NB4 (cell line): ENCODE data around the gene LIME1.

Source experiments
- DNase-seq: peaks from one replicate; pipeline ENCODE4 v3.0.0; 2010; ENCODE audit warnings: low read depth
- H3K4me3 ChIP-seq: one replicate; pipeline ENCODE4 v1.5.1; 2011; ENCODE audit warnings: mild to moderate bottlenecking, low read depth, low read length, moderate library complexity
- MYC ChIP-seq: IDR thresholded peaks from 2 replicates; pipeline ENCODE4 v1.6.1; 2011; ENCODE audit warnings: low read depth, low read length
- POLR2A ChIP-seq: IDR thresholded peaks from 2 replicates; pipeline ENCODE4 v1.6.1; 2011; ENCODE audit warnings: mild to moderate bottlenecking; ENCODE audit not compliant: insufficient read length; ENCODE audit errors: extremely low read depth
- TF ChIP-seq, protein P1 (sequence below): IDR thresholded peaks from one replicate; pipeline ENCODE4 v1.5.1; 2012; ENCODE audit warnings: low read depth, low read length
- TF ChIP-seq, protein P2 (sequence below): IDR thresholded peaks from 2 replicates; pipeline ENCODE4 v1.6.1; 2011; ENCODE audit warnings: low read depth, low read length

LIME1 gene

GRCh38 chr20:63783970-63784369 lies 47.5 kb downstream of the LIME1 start:
- TF ChIP-seq, protein P1, sequence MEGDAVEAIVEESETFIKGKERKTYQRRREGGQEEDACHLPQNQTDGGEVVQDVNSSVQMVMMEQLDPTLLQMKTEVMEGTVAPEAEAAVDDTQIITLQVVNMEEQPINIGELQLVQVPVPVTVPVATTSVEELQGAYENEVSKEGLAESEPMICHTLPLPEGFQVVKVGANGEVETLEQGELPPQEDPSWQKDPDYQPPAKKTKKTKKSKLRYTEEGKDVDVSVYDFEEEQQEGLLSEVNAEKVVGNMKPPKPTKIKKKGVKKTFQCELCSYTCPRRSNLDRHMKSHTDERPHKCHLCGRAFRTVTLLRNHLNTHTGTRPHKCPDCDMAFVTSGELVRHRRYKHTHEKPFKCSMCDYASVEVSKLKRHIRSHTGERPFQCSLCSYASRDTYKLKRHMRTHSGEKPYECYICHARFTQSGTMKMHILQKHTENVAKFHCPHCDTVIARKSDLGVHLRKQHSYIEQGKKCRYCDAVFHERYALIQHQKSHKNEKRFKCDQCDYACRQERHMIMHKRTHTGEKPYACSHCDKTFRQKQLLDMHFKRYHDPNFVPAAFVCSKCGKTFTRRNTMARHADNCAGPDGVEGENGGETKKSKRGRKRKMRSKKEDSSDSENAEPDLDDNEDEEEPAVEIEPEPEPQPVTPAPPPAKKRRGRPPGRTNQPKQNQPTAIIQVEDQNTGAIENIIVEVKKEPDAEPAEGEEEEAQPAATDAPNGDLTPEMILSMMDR: no peak
- TF ChIP-seq, protein P2, sequence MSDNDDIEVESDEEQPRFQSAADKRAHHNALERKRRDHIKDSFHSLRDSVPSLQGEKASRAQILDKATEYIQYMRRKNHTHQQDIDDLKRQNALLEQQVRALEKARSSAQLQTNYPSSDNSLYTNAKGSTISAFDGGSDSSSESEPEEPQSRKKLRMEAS: no peak
- no peak for TF ChIP-seq POLR2A
- TF ChIP-seq MYC: no peak
- DNase-seq: no peak
- no peak overlapping the region for H3K4me3 ChIP-seq

DNA sequence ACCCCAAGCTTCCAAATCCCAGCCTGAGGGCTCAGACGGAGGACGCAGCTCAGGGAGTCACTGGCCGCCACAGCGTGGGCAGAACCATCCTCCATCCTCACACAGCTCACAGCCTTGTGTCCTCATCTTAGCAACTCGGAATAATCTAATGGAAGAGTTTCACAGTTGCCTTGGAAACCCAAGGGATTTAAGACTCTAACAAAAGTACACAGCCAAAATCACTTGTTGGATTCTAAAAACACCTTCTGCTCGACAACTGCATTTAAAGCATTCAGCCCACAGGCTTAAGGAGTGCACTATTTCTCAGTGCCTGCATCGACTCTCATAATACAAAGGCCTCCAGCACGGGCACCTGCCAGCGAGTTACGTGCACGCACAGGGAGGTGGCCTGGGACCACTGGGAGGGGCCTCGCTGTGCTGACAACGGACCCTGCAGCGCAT lies 49.2 kb downstream of the LIME1 start:
- DNase-seq: no peak
- TF ChIP-seq POLR2A (no peak), MYC (no peak)
- TF ChIP-seq, protein P2: no peak
- TF ChIP-seq, protein P1: no peak
- H3K4me3 ChIP-seq: no peak overlapping the region

DNA sequence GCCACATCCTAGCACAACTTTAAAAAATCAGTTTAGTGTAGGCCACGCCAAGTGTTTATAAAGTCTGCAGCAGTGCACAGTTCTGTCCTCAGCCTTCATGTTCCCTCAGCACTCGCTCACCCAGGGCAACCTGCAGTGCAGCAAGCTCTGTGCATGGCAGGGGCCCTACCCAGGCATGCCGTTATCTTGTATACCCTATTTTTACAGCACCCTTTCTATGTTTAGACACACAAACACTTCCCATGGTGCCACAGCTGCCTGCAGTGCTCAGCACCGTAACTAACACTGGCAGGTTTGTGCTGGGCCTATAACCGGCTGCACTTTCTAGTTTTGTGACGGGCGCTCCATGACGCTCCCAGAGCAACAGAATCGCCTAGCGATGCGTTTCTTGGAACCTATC lies 50.8 kb downstream of the LIME1 start:
- no peak for TF ChIP-seq POLR2A
- TF ChIP-seq MYC: no peak
- TF ChIP-seq, protein P2: no peak
- TF ChIP-seq, protein P1: no peak
- no peak for DNase-seq

DNA sequence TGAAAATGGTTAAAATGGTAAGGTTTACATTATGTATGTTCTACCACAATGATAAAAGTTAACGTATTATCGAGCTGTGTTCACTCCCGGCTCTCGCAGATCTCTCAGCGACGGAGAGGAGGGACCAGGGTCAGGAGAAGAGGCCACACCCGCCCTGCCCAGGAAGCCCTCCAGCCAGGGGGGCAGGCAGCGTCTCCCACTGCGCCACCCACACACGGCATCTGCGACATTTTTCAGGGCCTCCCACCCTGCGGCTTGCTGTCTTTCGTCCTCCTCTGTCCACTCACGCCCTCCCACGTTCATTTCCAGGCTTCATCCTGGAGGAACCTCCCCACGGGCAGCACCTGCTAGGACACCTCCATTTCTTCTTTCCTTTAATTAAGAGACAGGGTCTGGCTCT lies 51.3 kb downstream of the LIME1 start:
- no peak for DNase-seq
- no peak overlapping the region for H3K4me3 ChIP-seq
- TF ChIP-seq MYC (no peak), POLR2A (no peak)
- TF ChIP-seq, protein P1: no peak
- TF ChIP-seq, protein P2: no peak

More for the DNA sequence above, 50.8 kb downstream of the LIME1 start:
- H3K4me3 ChIP-seq: no peak overlapping the region
